Uterus (tissue), 2 donors: Measurements from ENCODE around the gene TSNAX.

Experiments
- CTCF ChIP-seq, 4 experiments: fragments of 200-600 bp in 2 of 4; fragments of 450-650 bp in 2 of 4; sonication (generic) in 2 of 4; IDR thresholded peaks; one replicate each; pipeline ENCODE4 v1.5.1; 2016 to 2019; ENCODE audit warnings: antibody characterized with exemption in 4 of 4, mild to moderate bottlenecking in 2 of 4, moderate library complexity in 1 of 4
- POLR2A ChIP-seq, 2 donors: fragments of 450-650 bp; IDR thresholded peaks; one replicate each; pipeline ENCODE4 v1.6.1; 2016; ENCODE audit warnings: antibody characterized with exemption in 2 of 2, mild to moderate bottlenecking in 1 of 2, moderate library complexity in 1 of 2

GRCh38 chr1:231591466-231591865 lies 63.0 kb downstream of the TSNAX start:
- TF ChIP-seq POLR2A (IDR thresholded peaks at IDR 0.05) (no peak), CTCF (IDR thresholded peaks at IDR 0.05) (no peak)
